Hematopoietic multipotent progenitor cell treated with erythropoietin and hydrocortisone succinate and interleukin-3 and kit ligand, for 4 days (in vitro differentiated cells): ENCODE results near the gene YIPF4.
A peak's percentile ranks its signal among the peaks of the same experiment; 100 is the strongest.
"Not testable (repeated sequence)": the region's sequence is repeated elsewhere in the genome, so short reads cannot be mapped to it uniquely, and the experiment has no call there.

ENCODE experiments used
- DNase-seq: peaks from one replicate; pipeline ENCODE4 v3.0.0-alpha.2; 2015

The YIPF4 gene

GRCh38 chr2:32289165-32289999, 11.7 kb downstream of the YIPF4 start:
- DNase-seq = peak; percentile 15

GRCh38 chr2:32290000-32290339, 12.3 kb downstream of the YIPF4 start:
- DNase-seq = no peak

GRCh38 chr2:32291746-32292145, 14.0 kb downstream of the YIPF4 start:
- no peak for DNase-seq

- not testable (repeated sequence) for DNase-seq
These were observed 15.8 kb downstream of the YIPF4 start for GRCh38 chr2:32293493-32293892.

- DNase-seq = not testable (repeated sequence)
These were observed 16.4 kb downstream of the YIPF4 start for GRCh38 chr2:32293966-32294562.

- no peak for DNase-seq
These were observed 32.9 kb downstream of the YIPF4 start for GRCh38 chr2:32310577-32310976.

GRCh38 chr2:32314886-32315285, 37.2 kb downstream of the YIPF4 start:
- DNase-seq = no peak

- DNase-seq = not testable (repeated sequence)
These were observed 51.0 kb downstream of the YIPF4 start for GRCh38 chr2:32328679-32329078.

- not testable (repeated sequence) for DNase-seq
These were observed 51.7 kb downstream of the YIPF4 start for GRCh38 chr2:32329180-32329980.

GRCh38 chr2:32330136-32330535, 52.4 kb downstream of the YIPF4 start:
- DNase-seq = no peak

GRCh38 chr2:32342801-32343200, 65.1 kb downstream of the YIPF4 start:
- DNase-seq = no peak

- DNase-seq = not testable (repeated sequence)
These were observed 73.1 kb downstream of the YIPF4 start for GRCh38 chr2:32350797-32351196.

GRCh38 chr2:32355976-32356680, 78.4 kb downstream of the YIPF4 start:
- DNase-seq = peak; percentile 32

GRCh38 chr2:32356681-32357317, 79.1 kb downstream of the YIPF4 start, which contains the start of gene BIRC6:
Gene BIRC6, plus strand, starts transcription at chr2:32357023. Its CDS starts 139 bp downstream, at chr2:32357162.
- peak; percentile 99 for DNase-seq

- DNase-seq = peak; percentile 57
These were observed 79.8 kb downstream of the YIPF4 start for GRCh38 chr2:32357318-32358110.

GRCh38 chr2:32358111-32358482, 80.4 kb downstream of the YIPF4 start:
- DNase-seq = peak; percentile 40

- no peak for DNase-seq
These were observed 82.7 kb downstream of the YIPF4 start for GRCh38 chr2:32360416-32360815.

- not testable (repeated sequence) for DNase-seq
These were observed 85.3 kb downstream of the YIPF4 start for GRCh38 chr2:32362997-32363396.

- DNase-seq = no peak
These were observed 85.9 kb downstream of the YIPF4 start for GRCh38 chr2:32363597-32363996.

GRCh38 chr2:32364290-32364689, 86.6 kb downstream of the YIPF4 start:
- DNase-seq = not testable (repeated sequence)

- DNase-seq = not testable (repeated sequence)
These were observed 88.0 kb downstream of the YIPF4 start for GRCh38 chr2:32365679-32366078.
